HG03457 (cell line): Measurements from ENCODE around the gene CASKIN2.
"Not testable (repeated sequence)": the region's sequence is repeated elsewhere in the genome, so short reads cannot be mapped to it uniquely, and the experiment has no call there.

Experiments
- ATAC-seq: cut with Tn5 transposase; IDR thresholded peaks from one replicate; pipeline ENCODE4 v1.9.1; 2021; ENCODE audit warnings: moderate number of reproducible peaks; ENCODE audit not compliant: unreplicated experiment

The CASKIN2 gene

GRCh38 chr17:75493476-75494129 is 21.7 kb downstream of the CASKIN2 start:
- ATAC-seq: no peak

DNA sequence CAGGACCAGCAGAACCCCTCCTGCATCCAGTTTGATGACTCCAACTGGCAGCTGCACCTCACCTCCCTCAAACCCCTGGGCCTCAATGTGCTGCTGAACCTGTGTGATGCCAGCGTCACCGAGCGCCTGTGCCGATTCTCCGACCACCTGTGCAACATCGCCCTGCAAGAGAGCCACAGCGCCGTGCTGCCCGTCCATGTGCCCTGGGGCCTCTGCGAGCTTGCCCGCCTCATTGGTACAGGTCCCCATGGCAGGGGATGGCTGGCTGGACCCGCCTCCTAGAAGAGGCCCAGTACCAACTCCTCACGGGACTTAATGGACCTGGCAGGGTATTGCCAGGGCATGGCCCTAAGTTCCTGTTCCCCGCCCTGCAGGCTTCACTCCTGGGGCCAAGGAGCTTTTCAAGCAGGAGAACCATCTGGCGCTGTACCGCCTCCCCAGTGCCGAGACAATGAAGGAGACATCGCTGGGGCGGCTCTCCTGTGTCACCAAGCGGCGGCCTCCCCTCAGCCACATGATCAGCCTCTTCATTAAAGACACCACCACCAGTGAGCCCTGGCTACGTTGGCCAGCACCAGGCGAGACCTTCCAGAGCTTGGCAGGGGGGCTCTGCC is 22.7 kb downstream of the CASKIN2 start:
- no peak for ATAC-seq

- ATAC-seq: no peak
Measured at GRCh38 chr17:75491680-75492079, 23.7 kb downstream of the CASKIN2 start.

DNA sequence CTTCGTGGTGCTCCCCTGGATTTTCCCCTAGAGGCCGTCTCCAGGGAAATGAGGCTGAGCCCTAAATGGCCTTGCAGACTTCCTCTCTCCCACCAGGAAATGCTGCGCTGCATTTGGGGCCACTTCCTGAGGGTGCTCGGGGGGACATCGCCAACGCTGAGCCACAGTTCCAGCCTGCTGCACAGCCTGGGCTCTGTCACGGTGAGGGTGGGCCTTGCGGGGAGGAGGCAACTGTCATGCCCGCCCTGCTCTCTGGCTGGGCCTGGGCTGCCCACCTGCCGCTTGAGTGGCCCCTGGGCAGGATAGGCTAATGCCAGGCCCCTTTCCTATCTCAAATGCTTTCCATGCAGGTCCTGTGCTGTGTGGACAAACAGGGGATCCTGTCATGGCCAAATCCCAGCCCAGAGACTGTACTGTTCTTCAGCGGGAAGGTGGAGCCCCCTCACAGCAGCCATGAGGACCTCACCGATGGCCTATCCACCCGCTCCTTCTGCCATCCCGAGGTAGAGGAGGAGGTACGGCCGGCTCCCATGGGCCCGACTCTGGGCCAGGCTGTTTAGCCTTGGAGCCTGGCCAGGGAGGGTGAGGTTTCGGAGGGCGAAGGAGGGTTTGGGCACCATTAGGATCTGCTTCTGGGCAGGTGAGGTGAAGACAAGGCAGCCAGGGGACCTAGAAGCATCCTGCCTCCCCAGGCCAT is 24.2 kb downstream of the CASKIN2 start:
- ATAC-seq: no peak

DNA sequence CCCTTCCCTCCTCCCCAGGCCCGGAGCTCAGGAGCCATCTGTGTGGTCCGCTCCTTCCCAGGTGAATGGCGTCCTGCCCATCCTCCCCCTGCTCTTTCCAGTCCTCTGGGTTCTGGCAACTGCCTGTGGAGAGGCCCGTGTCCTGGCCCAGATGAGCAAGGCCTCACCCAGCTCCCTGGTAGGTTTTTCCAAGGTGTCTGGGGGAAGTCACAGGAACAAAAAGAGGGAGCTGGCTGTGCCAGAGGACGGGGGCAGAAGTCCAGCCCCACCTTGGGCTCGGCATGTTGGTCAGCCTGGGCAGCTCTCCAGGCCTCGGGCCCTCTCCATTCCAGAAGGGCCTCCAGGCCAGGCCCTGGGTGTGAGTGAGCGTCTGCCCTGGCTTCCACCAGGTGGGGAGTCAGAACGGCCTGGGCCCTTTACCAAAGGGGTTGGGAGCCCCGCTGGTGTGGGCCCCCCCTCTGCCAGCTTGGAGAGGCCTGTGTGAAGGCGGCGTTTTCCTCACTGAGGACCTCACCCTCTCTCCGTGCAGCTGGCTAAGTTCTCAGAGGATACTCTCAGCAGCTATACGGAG is 25.1 kb downstream of the CASKIN2 start:
- ATAC-seq: no peak

DNA sequence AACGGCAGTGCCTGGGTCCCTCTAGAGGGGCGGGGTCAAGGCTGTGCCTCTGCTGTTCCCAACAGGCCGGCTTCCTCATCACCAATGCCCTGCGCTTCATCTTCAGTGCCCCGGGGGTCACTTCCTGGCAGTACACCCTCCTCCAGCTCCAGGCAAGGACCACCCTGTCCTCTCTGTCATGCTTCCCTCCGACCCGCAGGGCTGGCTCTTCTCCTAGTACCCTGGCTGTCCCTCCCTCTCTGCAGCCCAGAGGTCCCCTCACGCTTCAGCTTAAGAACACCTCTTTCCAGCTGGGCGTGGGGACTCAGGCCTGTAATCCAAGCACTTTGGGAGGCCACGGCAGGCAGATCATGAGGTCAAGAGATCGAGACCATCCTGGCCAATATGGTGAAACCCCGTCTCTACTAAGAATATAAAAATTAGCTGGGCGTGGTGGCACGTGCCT is 25.8 kb downstream of the CASKIN2 start:
- ATAC-seq: no peak

DNA sequence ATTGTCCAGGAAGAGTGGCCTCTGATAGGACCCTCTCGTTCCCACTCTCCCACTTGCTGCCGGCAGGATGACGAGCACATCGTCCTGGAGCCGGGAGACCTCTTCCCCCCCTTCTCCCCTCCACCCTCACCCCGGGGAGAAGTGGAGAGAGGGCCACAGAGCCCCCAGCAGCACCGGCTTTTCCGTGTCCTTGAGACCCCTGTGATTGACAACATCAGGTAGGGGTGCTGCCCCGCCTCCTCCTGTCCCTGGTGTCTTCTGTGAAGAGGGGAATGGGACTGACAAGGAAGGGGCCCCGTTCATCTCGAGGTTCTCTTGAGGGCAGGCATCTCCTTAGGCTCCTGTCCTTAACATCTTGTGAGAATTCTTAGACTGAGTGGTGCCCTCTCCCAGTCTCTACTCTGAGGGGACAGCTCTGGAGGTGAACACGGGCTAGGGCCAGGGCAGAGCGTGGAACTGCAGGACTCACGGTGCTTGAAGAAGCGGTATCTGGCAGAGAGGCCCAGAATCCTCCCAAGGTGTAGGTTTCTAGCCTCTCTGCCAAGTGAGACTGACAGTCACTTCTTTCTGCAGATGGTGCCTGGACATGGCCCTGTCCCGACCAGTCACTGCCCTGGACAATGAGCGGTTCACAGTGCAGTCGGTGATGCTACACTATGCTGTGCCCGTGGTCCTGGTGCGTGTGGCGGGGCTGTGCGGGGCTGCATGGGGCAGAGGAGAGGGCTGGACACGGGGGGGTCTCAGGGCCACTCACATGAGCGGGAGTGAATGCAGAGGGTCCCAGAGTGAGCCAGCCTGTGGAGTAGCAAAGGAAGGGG is 26.4 kb downstream of the CASKIN2 start:
- no peak for ATAC-seq

GRCh38 chr17:75487351-75488070 is 27.8 kb downstream of the CASKIN2 start:
- no peak for ATAC-seq

- ATAC-seq: no peak
Measured at GRCh38 chr17:75486951-75487350, 28.4 kb downstream of the CASKIN2 start.

DNA sequence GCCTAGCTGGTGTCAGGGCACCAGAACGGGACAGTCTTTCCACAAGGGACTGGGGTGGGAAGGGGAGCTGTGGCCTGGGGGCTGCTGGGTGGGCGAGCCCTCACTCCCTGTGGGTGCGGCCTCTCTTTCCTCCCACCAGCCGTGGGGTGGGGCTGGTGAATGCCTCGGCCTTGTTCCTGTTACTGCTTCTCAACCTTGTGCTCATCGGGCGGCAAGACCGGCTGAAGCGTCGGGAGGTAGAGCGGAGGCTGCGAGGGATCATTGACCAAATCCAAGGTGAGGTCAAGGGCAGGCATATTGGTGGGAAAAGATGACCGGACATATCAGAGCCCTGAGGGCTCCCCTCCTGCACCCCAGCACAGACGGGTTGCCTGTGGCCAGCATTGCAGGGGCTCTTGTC is 29.2 kb downstream of the CASKIN2 start:
- ATAC-seq: no peak

DNA sequence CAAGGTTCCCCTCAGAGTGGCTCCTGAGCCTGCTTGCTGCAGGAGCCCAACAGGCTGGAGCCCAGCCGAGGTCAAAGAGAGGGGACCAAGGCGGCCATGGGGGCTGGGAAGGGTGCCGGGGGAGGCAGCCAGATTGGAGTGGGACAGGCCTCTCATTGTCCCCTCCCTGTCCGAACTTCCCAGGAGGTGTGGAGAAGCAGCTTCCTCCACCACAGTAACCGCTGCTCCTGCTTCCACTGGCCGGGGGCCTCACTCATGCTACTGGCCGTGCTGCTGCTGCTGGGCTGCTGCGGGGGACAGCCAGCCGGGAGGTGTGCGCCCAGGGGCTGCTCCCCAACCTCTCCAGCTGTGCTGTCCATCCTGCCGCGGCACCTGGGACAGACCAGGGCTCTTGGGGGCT is 29.6 kb downstream of the CASKIN2 start:
- no peak for ATAC-seq

GRCh38 chr17:75482098-75482942 is 33.0 kb downstream of the CASKIN2 start:
- ATAC-seq: no peak

DNA sequence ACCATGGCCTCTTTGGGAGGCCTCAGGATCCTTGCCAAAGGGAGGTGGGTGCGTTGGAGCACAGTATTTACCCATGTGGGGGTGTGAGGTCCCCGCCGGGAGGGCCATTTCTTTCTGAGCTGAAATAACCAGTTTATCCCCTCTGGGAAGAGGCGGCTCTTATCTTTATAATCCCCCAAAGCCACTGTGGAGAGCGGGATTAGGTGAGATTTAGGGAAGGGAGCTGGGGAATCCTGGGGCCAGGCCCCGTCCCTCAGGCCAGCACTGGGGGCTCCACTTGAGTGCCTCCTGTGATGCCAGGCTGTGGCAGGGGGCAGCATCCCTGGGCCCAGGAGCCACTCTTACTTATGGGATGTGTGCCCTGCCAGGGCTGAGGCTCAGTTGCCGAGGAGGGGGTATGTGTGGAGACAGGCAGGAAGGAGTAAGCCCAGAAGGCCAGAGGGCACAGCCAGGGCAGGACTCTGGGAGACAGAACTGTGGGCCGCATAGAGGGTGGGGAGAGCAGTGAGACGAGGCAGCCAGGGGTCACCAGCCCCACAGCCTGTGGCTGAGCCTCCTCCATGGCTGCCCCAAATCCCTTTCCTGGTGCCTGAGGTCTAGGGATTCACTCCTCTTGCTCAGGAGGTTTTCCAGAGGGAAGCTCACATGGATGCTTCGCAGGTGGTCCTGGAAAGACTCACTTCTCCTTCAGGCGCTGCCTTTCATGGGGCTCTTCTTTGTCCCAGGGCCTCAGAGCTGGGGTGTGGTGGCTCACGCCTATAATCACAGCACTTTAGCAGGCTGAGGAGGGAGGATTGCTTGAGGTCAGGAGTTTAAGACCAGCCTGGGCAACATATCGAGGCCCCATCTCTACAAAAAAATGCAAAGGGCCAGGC is 33.9 kb downstream of the CASKIN2 start:
- no peak for ATAC-seq

- ATAC-seq: no peak
Measured at GRCh38 chr17:75480281-75480680, 35.1 kb downstream of the CASKIN2 start.

DNA sequence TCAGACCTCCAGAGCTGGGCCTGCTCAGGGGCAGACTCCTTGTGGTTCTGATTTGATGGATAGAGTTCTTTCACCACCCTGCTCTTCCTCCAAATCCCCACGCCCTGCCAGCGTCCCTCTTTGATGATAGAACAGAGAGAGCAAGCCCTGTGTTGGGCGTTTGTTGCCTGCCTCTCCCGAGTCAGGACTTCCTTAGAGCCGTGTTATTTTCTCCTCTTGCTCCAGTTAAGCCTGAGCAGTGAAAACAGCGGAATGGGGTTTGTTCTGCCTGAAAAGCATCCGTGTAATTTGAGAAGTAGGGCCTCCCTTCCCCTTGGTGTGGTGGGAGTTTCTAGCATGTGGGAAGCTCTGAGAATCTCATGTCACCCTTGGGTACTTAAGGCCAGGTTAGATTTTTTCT is 36.8 kb downstream of the CASKIN2 start:
- ATAC-seq: no peak

DNA sequence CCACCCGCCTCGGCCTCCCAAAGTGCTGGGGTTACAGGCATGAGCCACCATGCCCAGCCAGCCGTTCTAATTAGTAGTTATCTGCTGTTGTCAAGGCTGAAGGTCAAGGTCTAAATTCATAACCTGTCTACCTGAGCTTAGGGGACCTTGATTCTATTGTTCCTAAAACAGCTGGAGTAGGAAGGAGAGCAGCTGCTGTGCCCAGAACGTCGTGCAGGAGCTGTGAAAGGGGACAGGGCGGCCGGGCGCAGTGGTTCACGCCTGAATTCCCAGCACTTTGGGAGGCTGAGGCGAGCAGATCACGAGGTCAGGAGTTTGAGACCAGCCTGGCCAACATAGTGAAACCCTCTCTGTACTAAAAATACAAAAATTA is 37.9 kb downstream of the CASKIN2 start:
- ATAC-seq: not testable (repeated sequence)

- ATAC-seq: no peak
Measured at GRCh38 chr17:75476752-75477489, 38.4 kb downstream of the CASKIN2 start.

DNA sequence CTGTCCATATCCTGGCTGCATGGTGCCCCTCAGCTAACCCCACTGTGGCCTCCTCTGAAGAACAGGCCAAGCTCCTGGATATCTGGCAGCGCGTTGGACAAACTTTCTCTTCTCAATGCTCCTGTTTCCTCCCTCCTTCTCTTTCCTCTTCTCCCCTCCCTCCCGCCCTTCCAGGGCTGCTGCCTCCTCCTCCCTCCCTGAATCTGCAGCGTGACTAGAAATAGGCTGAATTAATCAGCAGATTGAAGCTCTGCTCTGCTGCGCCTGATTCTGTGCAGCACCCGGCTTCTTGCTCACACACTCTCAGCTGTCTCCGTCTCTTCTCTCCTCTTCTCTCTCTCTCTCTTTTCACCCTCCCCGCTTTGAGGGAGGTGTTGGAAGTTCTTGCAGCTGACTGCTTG is 39.1 kb downstream of the CASKIN2 start:
- no peak for ATAC-seq
